ENCODE results near the gene MGAT4C.
"Not testable (repeated sequence)": the region's sequence is repeated elsewhere in the genome, so short reads cannot be mapped to it uniquely, and the experiment has no call there.

Gene MGAT4C

GRCh38 chr12:86256163-86256562 is at the start of gene MGAT4C:
Gene MGAT4C (minus strand): TSS chr12:86256391.
- DNase-seq (ENCODE audit: low spot score): no peak

- not testable (repeated sequence) for DNase-seq (ENCODE audit: low spot score)
Measured at GRCh38 chr12:86296396-86296795, 40.2 kb upstream of the MGAT4C start.

- no peak for DNase-seq (ENCODE audit: low spot score)
Measured at GRCh38 chr12:86293682-86294240, 37.6 kb upstream of the MGAT4C start.

- no peak for DNase-seq (ENCODE audit: low spot score)
Measured at GRCh38 chr12:86292480-86292879, 36.3 kb upstream of the MGAT4C start.

GRCh38 chr12:86290615-86291014 is 34.4 kb upstream of the MGAT4C start:
- no peak for DNase-seq (ENCODE audit: low spot score)

GRCh38 chr12:86286119-86286518 is 29.9 kb upstream of the MGAT4C start:
- no peak for DNase-seq (ENCODE audit: low spot score)

- no peak for DNase-seq (ENCODE audit: low spot score)
Measured at GRCh38 chr12:86283620-86284019, 27.4 kb upstream of the MGAT4C start.

GRCh38 chr12:86275356-86275755 is 19.2 kb upstream of the MGAT4C start:
- DNase-seq (ENCODE audit: low spot score): no peak

GRCh38 chr12:86265329-86265695 is 9.1 kb upstream of the MGAT4C start:
- no peak for DNase-seq (ENCODE audit: low spot score)

- DNase-seq (ENCODE audit: low spot score): no peak
Measured at GRCh38 chr12:86264451-86265328, 8.5 kb upstream of the MGAT4C start.

GRCh38 chr12:86261578-86261977 is 5.4 kb upstream of the MGAT4C start:
- no peak for DNase-seq (ENCODE audit: low spot score)

- no peak for DNase-seq (ENCODE audit: low spot score)
Measured at GRCh38 chr12:86261142-86261541, 5.0 kb upstream of the MGAT4C start.

GRCh38 chr12:86260183-86260582 is 4.0 kb upstream of the MGAT4C start:
- DNase-seq (ENCODE audit: low spot score): no peak

- DNase-seq (ENCODE audit: low spot score): no peak
Measured at GRCh38 chr12:86257134-86257533, 943 bp upstream of the MGAT4C start.

GRCh38 chr12:86254399-86255107 is 1.6 kb downstream of the MGAT4C start:
- DNase-seq (ENCODE audit: low spot score): no peak

GRCh38 chr12:86249851-86250250 is 6.3 kb downstream of the MGAT4C start:
- no peak for DNase-seq (ENCODE audit: low spot score)

GRCh38 chr12:86249276-86249675 is 6.9 kb downstream of the MGAT4C start:
- DNase-seq (ENCODE audit: low spot score): no peak

GRCh38 chr12:86247871-86248270 is 8.3 kb downstream of the MGAT4C start:
- DNase-seq (ENCODE audit: low spot score): no peak

GRCh38 chr12:86241600-86241999 is 14.6 kb downstream of the MGAT4C start:
- DNase-seq (ENCODE audit: low spot score): no peak

- DNase-seq (ENCODE audit: low spot score): no peak
Measured at GRCh38 chr12:86234316-86234855, 21.8 kb downstream of the MGAT4C start.

GRCh38 chr12:86233126-86233525 is 23.1 kb downstream of the MGAT4C start:
- DNase-seq (ENCODE audit: low spot score): peak; percentile 19

- DNase-seq (ENCODE audit: low spot score): no peak
Measured at GRCh38 chr12:86230516-86231146, 25.6 kb downstream of the MGAT4C start.

Data from LoVo (cell line).